ENCODE data around the gene RAB37.

Gene RAB37

DNA sequence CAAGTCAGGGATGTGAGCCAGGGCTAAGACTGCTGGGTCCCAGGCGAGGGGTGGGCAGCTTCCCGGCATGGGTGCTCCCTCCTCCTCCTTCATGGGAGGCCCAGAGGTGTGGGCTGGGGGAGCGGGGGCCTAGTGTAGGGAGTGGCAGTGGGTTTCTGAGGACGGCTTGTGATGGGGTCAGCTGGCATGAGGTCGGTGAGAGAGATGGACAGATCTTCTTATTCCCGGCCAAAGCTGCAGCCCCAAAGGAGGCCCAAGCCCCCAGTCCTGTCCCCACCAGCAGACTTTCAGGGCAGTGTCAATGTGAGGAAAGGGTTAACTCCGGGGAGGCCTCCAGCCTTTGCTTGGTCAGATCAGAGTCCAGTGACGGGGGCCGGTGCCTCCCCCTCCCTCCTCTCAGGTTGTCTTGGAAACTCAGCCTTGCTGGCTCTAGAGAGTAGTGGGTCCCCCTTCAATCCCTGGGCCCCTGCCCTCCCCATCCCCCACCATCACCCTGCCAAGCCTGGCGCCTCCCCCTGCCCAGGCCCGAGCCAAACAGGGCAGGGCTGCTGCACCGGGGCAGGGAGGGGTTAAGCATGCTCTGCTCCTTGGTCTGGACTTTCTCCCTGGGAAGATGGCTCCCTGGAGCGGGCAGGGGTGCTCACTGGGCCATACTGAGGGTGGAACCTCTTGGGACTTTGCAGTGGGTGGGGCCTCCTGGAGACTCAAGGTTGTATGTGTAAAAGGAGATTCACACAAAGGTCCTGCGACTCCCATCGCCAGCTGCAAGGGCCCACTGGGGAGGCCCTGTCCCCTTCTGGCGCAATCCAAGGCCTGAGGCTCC is 26.7 kb downstream of the RAB37 start:
- no peak for DNase-seq (ENCODE audit: extremely low read depth, low read depth)
- TF ChIP-seq, protein P1, sequence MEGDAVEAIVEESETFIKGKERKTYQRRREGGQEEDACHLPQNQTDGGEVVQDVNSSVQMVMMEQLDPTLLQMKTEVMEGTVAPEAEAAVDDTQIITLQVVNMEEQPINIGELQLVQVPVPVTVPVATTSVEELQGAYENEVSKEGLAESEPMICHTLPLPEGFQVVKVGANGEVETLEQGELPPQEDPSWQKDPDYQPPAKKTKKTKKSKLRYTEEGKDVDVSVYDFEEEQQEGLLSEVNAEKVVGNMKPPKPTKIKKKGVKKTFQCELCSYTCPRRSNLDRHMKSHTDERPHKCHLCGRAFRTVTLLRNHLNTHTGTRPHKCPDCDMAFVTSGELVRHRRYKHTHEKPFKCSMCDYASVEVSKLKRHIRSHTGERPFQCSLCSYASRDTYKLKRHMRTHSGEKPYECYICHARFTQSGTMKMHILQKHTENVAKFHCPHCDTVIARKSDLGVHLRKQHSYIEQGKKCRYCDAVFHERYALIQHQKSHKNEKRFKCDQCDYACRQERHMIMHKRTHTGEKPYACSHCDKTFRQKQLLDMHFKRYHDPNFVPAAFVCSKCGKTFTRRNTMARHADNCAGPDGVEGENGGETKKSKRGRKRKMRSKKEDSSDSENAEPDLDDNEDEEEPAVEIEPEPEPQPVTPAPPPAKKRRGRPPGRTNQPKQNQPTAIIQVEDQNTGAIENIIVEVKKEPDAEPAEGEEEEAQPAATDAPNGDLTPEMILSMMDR (IDR thresholded peaks at IDR 0.05; ENCODE audit: low read depth, low read length): no peak

DNA sequence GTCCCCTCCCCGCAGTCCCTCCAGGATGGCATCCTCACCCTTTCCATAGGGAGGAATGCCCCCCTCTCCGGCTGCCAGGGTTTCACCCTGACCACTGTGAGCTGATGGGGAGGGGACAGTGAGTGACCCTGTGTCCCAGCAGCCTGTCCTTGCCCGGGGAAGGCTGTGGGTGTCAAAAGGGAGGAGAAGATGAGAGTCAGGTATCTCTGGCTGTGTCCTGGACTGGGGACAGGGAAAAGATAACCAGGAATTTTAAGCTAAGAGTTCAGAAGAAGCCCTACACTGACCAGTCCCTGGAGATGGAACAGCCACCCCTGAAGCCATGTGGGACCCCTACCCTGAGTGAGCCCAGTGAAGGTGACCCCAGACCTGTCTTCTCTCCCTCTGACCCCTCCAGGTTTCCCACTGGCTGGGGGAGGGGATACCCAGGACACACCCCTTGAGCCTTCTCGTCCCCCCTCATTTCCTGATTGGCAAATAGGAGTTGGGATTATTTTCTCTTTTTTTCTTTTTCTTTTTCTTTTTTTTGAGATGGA is 27.8 kb downstream of the RAB37 start:
- TF ChIP-seq, protein P1 (IDR thresholded peaks at IDR 0.05; ENCODE audit: low read depth, low read length): no peak
- no peak for DNase-seq (ENCODE audit: extremely low read depth, low read depth)

DNA sequence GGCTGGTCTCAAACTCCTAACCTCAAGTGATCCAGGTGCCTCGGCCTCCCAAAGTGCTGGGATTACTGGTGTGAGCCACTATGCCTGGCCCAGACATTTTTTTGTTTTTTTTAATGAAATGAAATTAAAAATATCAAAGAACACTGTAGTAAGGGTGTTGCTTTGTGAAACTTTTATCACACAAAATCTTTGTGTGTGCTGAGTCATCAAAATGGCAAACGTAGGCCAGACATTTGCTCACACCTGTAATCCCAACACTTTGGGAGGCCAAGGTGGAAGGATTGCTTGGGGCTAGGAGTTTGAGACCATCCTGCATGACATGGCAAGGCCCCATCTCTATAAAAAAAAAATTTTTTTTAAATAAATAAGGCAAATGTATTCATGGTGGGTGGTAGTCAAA is 29.4 kb downstream of the RAB37 start:
- TF ChIP-seq, protein P1 (IDR thresholded peaks at IDR 0.05; ENCODE audit: low read depth, low read length): no peak
- DNase-seq (ENCODE audit: extremely low read depth, low read depth): no peak

DNA sequence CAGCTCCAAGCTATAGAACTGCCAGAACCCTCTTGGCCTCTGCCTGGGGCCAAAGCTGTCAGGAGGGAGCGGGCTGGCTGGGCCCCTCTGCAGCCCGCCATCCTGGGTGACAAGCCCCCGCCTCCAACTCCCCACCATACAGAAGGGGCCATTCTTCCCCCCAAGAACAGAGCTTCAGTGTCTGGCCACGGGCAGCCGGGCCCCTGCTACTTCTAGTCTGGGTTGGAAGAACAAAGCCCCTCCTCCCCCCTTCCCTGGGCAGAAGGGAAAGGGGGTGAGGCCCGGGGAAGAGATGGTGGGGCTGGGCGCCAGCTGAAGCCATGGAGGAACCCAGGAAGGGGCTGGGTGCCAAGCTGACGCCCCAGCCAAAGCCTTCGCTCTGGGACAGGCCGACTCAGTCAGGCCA is 30.1 kb downstream of the RAB37 start:
- TF ChIP-seq, protein P1 (IDR thresholded peaks at IDR 0.05; ENCODE audit: low read depth, low read length): no peak
- no peak for DNase-seq (ENCODE audit: extremely low read depth, low read depth)

DNA sequence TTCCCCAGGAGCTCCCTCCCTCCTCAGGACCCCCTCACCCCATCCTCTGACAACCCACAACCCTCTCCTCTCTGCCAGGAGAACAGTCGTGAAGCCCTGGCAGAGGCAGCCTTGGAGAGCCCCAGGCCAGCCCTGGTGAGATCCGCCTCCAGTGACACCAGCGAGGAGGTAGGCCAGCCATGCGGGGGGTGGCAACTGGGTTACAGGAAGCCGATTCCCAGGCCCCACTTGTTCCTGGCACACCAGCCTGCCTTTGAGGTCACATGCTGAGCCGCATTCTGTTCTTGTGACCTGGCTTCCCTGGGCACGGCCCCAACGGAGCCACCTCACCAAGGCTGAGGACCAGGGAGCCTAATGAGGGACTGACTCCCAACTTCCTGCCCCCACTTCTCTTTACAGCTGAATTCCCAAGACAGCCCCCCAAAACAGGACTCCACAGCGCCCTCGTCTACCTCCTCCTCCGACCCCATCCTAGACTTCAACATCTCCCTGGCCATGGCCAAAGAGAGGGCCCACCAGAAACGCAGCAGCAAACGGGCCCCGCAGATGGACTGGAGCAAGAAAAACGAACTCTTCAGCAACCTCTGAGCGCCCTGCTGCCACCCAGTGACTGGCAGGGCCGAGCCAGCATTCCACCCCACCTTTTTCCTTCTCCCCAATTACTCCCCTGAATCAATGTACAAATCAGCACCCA is 31.2 kb downstream of the RAB37 start:
- TF ChIP-seq, protein P1 (IDR thresholded peaks at IDR 0.05; ENCODE audit: low read depth, low read length): no peak
- peak; percentile 16 for DNase-seq (ENCODE audit: extremely low read depth, low read depth)

DNA sequence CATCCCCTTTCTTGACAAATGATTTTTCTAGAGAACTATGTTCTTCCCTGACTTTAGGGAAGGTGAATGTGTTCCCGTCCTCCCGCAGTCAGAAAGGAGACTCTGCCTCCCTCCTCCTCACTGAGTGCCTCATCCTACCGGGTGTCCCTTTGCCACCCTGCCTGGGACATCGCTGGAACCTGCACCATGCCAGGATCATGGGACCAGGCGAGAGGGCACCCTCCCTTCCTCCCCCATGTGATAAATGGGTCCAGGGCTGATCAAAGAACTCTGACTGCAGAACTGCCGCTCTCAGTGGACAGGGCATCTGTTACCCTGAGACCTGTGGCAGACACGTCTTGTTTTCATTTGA is 31.7 kb downstream of the RAB37 start:
- DNase-seq (ENCODE audit: extremely low read depth, low read depth): no peak

More for the DNA sequence above, 31.7 kb downstream of the RAB37 start:
- TF ChIP-seq, protein P1 (IDR thresholded peaks at IDR 0.05; ENCODE audit: low read depth, low read length): no peak

Data from AG09319 (cell line).